GM19099 (cell line): ENCODE measurements around the gene BCL2L14.

Experiments used
- POLR2A ChIP-seq: IDR thresholded peaks from 3 replicates; pipeline ENCODE4 v1.6.1; 2011; ENCODE audit warnings: low read depth; ENCODE audit not compliant: insufficient read length; ENCODE audit errors: extremely low read depth

BCL2L14 gene

DNA sequence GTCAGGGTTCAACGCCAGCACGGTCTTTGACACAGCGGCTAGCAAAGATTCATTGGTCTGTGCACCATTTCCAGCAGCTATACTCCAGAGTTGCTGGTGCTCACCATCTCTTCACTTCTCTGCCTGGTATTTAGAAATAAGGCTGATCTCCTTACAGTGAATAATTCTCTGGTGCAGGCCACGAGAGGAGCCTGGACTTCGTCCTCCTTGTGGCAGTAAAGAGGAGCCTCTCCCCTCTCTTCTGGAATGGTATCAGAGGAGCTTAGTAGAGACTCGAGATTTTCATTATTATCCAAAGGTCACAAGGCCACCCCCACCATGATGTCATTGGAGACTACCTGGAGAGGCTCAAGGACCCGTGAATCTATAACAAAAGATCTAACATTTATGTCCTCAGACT, 30.8 kb upstream of the BCL2L14 start:
- TF ChIP-seq POLR2A: no peak

DNA sequence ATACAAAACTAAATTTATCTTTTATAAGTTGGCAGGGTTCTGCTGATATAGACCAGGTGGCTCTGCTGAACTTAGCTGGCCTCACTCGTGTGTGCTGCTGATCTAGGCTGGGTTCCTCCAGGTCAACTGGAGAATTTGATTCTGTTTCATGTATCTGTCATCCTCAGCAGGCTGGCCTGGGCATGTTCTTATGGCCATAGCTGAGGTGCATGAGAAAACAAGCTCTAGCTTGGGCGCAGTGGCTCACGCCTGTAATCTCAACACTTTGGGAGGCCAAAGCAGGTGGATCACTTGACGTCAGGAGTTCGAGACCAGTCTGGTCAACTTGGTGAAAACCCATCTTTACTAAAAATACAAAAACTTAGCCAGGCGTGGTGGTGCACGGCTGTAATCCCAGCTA, 24.3 kb upstream of the BCL2L14 start:
- no peak for TF ChIP-seq POLR2A

DNA sequence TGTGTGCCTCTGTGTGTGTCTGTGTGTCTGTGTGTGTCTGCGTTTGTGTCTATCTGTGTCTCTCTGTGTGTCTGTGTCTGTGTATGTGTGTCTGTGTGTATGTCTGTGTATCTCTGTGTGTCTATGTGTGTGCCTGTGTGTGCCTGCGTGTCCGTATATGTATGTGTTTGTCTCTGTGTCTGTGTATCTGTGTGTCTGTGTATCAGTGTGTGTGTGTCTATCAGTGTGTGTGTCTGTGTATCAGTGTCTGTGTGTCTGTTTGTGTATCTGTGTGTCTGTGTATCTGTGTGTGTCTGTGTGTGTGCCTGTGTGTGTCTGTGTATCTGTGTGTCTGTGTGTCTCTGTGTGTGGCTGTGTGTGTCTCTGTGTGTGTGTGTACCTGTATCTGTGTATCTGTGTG, 23.1 kb upstream of the BCL2L14 start:
- no peak for TF ChIP-seq POLR2A

DNA sequence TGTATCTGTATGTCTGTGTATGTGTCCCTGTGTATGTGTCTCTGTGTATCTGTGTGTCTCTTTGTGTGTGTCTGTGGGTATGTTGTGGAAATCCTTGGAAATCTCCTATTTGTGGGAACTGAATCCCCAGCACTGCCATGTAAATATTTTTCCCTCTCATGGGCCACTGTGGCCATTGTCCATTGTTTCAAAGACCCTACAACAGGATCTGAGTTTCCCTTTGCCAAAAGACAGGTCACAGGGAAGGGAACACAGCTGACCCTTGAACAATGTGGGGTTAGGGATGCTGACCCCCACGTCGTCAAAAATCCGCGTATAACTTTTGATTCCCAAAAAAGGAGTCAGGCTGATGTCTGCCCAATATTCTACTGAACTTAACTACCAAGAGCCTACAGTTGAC, 22.5 kb upstream of the BCL2L14 start:
- TF ChIP-seq POLR2A: no peak

DNA sequence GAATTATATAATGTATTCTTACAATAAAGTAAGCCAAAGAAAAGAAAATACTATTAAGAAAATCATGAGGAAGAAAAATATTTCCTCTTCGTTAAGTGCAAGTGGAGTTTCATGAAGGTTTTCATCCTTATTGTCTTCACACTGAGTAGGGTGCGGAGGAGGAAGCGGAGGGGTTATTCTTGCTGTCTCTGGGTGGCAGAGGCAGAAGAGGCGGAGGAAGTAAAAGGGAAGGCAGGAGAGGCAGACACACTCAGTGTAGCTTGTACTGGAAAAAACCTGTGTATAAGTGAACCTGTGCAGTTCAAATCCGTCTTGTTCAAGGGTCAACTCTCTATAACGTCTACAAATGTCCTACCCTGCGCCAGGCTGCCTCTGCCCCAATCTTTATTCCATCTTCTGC, 22.0 kb upstream of the BCL2L14 start:
- TF ChIP-seq POLR2A: no peak

DNA sequence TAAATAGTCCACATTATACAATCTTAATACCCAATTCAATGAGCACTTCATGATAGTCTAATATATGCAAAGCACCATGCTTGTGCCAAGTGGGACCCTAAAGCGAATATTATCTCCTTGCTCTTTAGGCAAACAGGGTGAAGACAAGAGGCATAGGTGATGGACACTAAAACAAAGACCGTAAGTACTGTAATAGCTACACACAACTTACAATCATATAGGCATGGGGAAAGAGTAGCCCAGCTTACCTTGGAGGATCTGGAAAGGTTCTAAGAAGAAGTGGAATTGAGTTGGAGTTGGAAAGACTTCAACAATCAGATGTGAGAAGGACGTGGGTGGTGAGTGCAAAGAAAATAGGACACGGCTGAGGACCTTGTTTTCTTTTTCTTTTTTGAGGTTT, 19.1 kb upstream of the BCL2L14 start:
- TF ChIP-seq POLR2A: no peak

DNA sequence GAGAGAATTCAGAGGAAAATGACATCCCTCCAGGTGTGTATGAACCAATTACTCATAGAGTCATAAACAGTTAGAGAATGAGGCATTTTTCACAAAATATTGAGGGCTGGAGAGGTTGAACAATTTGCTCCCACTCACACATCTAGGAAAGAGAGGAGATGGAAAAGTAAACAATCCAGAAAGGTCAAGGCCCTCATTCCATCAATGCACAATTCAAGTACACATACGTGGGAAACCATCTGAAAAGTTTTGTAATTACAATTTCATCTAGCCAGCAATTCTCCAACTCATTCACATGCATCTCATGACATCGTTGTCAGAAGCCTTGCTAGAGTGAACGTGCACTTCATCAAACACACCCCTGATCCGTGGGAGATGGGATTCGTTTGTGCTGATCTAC, 15.7 kb upstream of the BCL2L14 start:
- no peak for TF ChIP-seq POLR2A

DNA sequence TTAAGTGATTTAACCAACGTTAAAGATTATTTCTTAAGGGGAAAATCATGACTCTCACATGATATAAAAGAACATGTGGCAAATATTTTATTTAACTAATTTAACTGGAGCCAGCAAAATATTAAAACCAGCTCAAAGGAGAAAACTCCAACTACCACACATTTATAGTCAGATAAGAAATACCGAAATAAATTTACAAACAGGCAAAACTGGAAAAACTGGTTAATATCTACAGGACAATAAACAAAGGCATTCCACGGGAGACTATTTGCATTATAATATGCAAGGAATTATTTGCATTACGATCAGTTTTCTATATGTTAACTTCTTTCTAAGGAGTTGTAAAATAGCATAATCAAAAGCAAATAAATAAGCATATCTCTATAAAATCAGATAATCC, 13.8 kb upstream of the BCL2L14 start:
- TF ChIP-seq POLR2A: no peak

DNA sequence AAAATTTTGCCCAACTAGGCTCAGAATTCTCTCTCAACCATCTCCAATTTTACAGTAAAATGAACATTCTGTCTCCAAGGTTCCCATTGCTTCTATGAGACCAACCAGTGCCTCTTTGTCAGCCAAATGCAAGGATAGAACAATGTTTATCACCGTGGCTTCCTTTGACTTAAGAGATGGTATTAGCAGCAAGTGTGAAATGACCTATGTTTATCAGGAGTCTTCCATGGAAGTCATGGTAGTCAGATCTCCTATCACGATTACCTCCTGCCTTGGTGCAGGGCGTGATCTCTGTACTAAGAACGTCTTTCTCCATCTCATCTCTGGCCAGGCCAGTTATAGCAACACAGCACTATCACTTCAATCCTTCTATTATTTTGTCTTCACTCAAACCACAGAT, 6.1 kb upstream of the BCL2L14 start:
- no peak for TF ChIP-seq POLR2A

DNA sequence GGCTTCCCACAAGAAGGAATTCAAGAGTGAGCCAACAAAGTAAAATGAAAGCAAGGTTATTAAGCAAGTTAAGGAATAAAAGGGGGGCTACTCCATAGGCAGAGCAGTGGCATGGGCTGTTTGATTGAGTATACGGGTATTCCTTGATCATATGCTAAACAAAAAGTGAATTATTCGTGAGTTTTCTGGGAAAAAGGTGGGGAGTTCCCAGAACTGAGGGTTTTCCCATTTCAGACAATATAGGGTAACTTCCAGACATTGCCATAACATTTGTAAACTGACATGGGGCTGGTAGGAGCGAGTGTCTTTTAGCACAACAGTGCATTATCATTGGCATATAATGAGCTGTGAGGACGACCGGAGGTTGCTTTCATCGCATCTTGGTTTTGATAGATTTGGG, 2.0 kb upstream of the BCL2L14 start:
- no peak for TF ChIP-seq POLR2A

DNA sequence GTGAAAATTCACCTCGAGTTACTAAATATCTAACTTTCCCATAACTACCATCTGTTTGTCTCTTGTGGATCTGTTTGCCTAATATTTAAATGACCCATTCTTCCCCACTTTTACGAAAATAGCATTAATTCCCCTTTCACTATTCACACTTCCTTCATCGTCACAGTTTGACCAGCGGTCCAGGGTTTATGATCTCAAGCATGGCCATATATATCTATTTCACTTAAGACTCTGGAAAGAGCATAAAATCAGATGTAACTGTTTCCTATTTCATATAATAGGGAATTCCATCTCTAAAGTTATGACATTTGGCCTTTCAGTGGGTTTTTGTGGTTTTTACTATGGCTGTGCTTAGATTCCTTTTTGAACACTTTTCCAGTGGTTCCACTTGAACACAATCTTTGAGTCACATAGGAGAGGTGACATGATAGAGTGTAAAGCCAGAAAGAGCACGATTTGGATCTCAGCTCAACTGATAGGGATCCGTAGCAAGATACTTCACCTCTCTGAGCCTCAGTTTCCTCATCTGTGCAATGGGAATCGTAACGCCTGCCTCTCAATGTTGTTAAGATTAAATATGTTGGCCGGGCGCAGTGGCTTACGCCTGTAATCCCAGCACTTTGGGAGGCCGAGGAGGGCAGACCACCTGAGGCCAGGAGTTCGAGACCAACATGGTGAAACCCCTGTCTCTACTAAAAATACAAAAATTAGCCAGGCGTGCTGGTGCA, 754 bp upstream of the BCL2L14 start:
- TF ChIP-seq POLR2A: no peak

DNA sequence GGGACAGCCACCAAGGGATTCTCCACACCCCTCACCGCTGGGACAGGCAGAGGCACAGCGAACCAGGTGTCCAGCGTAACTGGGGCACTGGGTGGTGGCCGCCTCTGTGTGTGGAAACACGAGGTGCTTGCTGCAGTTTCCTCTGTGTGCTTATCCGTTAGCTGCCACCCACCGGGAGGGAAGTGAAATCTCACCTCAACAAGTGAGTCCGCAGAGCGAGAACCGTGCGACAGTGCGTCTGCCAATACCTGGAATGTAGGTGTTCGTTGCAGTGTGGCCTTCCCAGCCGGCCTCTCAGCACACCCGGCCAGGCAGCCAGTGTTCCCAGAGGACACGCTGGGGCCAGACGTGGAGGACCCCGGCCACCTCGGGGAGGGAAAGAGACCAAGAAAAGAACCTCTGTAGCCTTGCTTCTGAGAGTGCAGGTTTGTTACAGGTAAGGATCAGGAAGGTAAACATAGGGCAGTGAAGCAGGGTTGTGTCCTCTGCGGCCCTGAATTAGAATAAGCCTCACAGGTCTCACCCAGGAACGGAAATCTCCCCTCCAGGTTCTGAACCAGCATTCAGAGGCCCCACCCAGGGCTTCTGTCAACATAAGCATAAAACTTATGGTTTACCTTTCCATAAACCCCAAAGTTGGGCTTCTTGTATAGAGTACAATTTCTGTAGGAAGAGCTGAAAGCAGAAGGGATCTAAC, 1.5 kb downstream of the BCL2L14 start:
- no peak for TF ChIP-seq POLR2A

DNA sequence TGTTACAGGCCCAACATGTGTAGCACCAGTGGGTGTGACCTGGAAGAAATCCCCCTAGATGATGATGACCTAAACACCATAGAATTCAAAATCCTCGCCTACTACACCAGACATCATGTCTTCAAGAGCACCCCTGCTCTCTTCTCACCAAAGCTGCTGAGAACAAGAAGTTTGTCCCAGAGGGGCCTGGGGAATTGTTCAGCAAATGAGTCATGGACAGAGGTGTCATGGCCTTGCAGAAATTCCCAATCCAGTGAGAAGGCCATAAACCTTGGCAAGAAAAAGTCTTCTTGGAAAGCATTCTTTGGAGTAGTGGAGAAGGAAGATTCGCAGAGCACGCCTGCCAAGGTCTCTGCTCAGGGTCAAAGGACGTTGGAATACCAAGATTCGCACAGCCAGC, 8.6 kb downstream of the BCL2L14 start:
- TF ChIP-seq POLR2A: no peak

DNA sequence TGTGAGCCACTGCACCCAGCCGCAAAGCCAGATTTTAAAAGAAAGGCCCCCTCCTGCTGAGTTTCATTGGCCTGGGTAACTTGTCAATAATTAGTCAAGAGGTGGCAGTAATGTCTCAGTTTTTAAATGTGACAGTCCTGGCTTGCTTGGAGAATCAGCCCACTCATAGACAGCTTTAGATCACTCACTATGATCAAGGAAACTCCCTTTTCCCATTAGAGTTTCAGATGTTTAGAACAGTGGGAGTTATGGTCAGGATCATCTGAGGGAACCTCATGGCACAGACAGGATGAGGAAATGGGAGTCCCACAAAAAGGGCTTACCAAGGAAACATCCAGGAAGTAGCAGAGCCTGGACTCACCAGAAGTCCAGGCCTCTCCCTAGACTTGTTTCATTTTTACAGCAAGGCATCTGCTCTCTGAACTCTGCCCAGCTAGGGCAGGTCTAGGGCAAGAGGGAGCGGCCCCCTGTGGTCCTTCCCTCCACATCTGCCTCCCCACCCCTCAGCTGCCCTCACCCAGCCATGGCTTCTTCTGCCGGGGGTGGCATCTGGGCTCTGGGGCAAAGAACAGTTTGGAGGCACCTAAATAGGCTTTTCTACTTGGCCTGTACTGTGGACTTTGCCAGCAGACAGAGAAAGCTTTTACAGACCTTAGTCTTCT, 11.2 kb downstream of the BCL2L14 start:
- no peak for TF ChIP-seq POLR2A

DNA sequence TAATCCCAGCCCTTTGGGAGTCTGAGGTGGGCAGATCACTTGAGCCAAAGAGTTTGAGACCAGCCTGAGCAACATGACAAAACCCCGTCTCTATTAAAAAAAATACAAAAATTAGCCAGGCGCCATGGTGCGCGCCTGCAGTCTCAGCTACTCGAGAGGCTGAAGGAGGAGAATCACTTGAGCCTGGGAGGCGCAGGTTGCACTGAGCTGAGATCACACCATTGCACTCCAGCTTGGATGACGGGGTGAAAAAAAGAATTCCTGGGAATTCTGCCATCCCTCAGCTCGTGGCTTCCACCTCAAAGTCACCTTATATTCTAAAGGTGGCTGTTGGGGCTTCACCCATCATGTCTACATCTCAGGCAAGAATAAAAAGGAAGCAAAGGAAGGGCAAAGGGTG, 12.9 kb downstream of the BCL2L14 start:
- no peak for TF ChIP-seq POLR2A

DNA sequence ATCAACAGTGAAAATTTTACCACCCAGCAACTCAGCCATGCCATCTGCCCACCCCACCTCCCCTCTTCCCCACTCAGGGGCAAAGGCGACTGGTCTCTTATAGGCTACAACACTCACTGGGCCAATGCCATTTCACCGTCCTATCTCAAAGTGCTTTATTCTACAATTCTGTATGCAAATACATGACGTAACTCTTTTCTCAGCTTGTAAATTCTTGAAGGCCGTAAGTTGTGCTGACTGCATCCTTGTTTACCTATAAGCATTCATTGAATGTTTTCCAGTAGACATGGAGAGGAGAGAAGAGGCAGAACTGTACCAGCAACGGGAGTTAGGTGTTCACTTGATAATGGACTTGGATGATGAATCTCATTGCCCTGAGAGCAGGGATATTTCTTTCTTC, 15.6 kb downstream of the BCL2L14 start:
- TF ChIP-seq POLR2A: no peak

DNA sequence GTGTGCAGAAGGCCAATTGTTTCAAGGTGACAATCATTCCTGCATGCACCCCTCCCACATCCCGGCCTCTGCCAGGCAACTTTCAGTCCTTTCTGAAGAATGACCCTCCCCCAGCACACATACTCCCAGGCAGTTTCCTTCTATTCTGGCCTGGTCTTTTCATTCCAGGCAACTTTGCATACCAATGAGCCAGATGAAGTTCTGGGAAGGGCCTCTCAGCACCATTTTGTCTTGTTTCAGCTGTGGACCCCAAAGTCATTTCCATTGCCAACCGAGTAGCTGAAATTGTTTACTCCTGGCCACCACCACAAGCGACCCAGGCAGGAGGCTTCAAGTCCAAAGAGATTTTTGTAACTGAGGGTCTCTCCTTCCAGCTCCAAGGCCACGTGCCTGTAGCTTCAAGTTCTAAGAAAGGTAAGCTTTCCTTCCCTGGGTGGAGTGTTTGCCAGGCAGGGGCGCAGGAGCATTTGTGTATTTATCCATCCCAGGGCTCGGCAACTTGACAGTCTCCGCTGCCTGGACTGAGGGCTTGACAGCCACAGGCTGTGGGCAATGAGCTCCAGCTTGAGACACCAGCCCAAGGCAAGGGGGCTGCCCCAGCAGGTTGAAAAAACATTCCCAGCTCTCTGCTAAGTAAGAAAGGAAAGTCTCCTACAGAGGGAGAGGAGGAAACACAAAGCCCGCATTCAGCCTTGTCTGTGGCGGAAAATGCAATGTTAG, 16.4 kb downstream of the BCL2L14 start:
- TF ChIP-seq POLR2A: no peak

DNA sequence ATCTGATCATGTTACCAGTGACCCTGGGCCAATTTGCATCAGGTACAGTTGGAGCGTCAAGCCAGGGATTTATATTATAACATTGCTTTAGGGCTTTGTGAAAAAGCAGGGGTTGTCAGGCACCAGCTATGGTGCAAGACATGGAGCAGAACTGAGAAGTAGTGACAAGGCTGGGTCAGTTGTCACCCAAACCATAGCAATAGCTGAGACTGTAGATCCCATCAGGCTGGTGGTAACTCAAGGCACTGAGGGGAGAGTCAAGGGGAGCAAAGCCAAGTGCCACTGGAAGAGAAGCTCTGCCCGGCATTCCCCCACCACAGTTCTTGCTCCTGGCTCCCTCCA, 16.9 kb downstream of the BCL2L14 start:
- TF ChIP-seq POLR2A: no peak
